Karpas-422 (cell line): ENCODE data around the gene PLEKHG4. TPM values are rescaled to one million over a fixed set of nuclear protein-coding genes. Genes with fewer than 3 reads are reported as not detected.

Source experiments
- DNase-seq: peaks from one replicate; pipeline ENCODE4 v3.0.0-alpha.2; 2015
- H2AFZ ChIP-seq: fragments of 200-600 bp; sonication (generic); 2 replicates; pipeline ENCODE4 v1.6.1; 2014; ENCODE audit warnings: antibody characterized with exemption, low read length, mixed read lengths
- H3K27ac ChIP-seq: fragments of 200-600 bp; sonication (generic); 2 replicates; pipeline ENCODE4 v1.5.1; 2014; ENCODE audit warnings: mild to moderate bottlenecking, low read length, moderate library complexity
- H3K27me3 ChIP-seq: fragments of 200-600 bp; sonication (generic); 2 replicates; pipeline ENCODE4 v1.6.1; 2014; ENCODE audit warnings: low read length, mixed read lengths
- H3K36me3 ChIP-seq: fragments of 200-600 bp; sonication (generic); 2 replicates; pipeline ENCODE4 v1.6.1; 2014; ENCODE audit warnings: low read length, mixed read lengths; ENCODE audit not compliant: insufficient read depth
- H3K4me1 ChIP-seq: fragments of 200-600 bp; sonication (generic); 2 replicates; pipeline ENCODE4 v1.6.1; 2014; ENCODE audit warnings: mild to moderate bottlenecking, low read length, mixed read lengths
- H3K4me2 ChIP-seq: fragments of 200-600 bp; sonication (generic); 2 replicates; pipeline ENCODE4 v1.6.1; 2014; ENCODE audit warnings: low read length, low read depth, mild to moderate bottlenecking; ENCODE audit not compliant: poor library complexity, severe bottlenecking
- H3K4me3 ChIP-seq: fragments of 200-600 bp; sonication (generic); 2 replicates; pipeline ENCODE4 v1.5.1; 2014; ENCODE audit warnings: mild to moderate bottlenecking, antibody characterized with exemption, low read length, mixed read lengths
- H3K79me2 ChIP-seq: fragments of 200-600 bp; sonication (generic); 2 replicates; pipeline ENCODE4 v1.6.1; 2014; ENCODE audit warnings: mild to moderate bottlenecking, low read length, mixed read lengths
- H3K9ac ChIP-seq: fragments of 200-600 bp; sonication (generic); 2 replicates; pipeline ENCODE4 v1.6.0; 2014; ENCODE audit warnings: low read length
- H3K9me2 ChIP-seq: fragments of 200-600 bp; sonication (generic), shearing (Covaris generic); replicated peaks from 2 replicates; pipeline ENCODE4 v1.6.0; 2014; ENCODE audit warnings: mild to moderate bottlenecking, low read length, moderate library complexity; ENCODE audit not compliant: insufficient read depth
- H3K9me3 ChIP-seq: fragments of 300-700, 200-600 bp; sonication (generic); 2 replicates; pipeline ENCODE4 v1.6.1; 2014; ENCODE audit warnings: low read length, mixed read lengths
- H4K20me1 ChIP-seq: fragments of 200-600 bp; sonication (generic); 2 replicates; pipeline ENCODE4 v1.6.1; 2014; ENCODE audit warnings: mild to moderate bottlenecking, antibody characterized with exemption, low read length, low read depth; ENCODE audit not compliant: insufficient read depth
- total RNA-seq: library from RNA; depleted of rRNA; stranded (reverse); fragments of >200 nt; shearing (Covaris generic); gene quantifications from 2 replicates; pipeline ENCODE4 v1.2.3, GENCODE V29; 2014; ENCODE audit warnings: low replicate concordance

PLEKHG4 gene
- total RNA-seq, 1 experiment from 2014 or later, result 0.86 TPM

DNA sequence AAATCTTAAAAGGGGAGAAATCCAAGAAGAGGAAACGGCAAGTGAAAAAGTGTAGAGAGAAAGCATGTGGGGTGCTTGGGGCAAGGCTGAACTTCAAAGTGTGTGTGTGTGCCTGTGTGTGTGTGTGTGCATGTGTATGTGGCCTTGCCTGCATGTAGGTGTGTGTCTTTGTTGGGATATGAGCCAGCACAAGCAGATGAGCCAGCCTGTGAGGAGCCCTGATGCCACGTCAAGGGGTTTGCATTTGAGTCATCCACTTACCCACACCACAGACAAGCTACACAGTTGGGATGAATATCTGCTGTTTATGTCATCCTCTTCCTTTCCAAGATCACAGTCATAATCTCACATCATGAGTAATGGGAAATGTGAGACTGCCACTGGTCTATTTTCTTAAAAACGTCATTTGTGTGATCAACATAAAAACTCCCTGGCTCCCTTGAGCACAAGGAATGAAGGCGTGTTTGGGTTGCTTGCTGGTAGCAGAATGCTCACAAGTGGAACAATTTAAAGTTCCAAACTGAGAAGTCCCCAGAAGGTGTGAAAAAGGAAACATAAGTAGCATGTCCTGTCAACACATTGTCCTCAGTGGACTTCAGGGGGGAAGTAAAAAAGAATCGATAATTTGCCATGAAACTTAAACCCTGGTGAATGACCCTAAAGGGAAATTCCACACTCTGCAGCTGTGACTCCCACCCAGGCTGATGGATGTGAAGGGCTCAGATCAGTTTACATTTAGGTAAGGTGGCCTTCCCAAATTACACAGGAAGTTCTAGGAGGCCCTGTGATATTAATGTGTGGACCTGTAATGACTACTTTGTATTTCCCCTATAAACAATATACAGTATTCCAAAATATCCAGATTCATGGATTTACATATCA, 32.5 kb downstream of the PLEKHG4 start:
- H3K9me2 ChIP-seq, result no peaks in the 10 kb centered on the region
- no peak overlapping the region for H2AFZ ChIP-seq
- no peak overlapping the region for H3K9ac ChIP-seq
- no peak overlapping the region for H3K4me2 ChIP-seq
- DNase-seq, result no peak
- H3K36me3 ChIP-seq, result no peaks in the 10 kb centered on the region
- 0 out of 2 replicates have a peak, but pooled peaks cover 1% of the 10 kb centered on the region for H3K27me3 ChIP-seq
- H3K27ac ChIP-seq, result no peak overlapping the region
- H3K4me1 ChIP-seq, result no peaks in the 10 kb centered on the region
- no peaks in the 10 kb centered on the region for H3K9me3 ChIP-seq
- no peaks in the 10 kb centered on the region for H3K79me2 ChIP-seq
- H3K4me3 ChIP-seq, result no peak overlapping the region
- no peaks in the 10 kb centered on the region for H4K20me1 ChIP-seq

DNA sequence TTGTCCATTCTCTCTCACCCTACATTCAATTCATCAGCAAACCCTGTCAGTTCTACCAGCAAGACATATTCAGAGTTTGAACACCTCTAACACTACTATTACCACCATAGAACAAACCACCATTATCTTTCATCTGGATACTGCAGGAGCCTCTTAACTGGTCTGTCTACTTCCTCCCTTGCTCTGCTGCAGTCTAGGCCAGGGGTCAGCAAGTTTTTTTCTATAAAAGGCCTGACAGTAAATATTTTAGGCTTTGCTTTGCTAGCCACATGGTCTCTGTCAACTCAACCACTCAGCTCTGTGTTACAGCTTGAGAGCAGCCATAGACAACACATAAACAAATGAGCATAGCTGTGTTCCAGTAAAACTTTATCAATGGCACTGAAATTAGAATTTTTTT, 33.4 kb downstream of the PLEKHG4 start:
- Histone ChIP-seq H4K20me1 (no peaks in the 10 kb centered on the region), H2AFZ (no peak overlapping the region), H3K27ac (no peak overlapping the region), H3K9ac (no peak overlapping the region), H3K4me1 (no peaks in the 10 kb centered on the region), H3K4me2 (no peak overlapping the region), H3K9me2 (no peaks in the 10 kb centered on the region), H3K9me3 (no peaks in the 10 kb centered on the region), H3K27me3 (no peaks in the 10 kb centered on the region), H3K79me2 (no peaks in the 10 kb centered on the region), H3K36me3 (no peaks in the 10 kb centered on the region), H3K4me3 (no peak overlapping the region)
- DNase-seq, result no peak

DNA sequence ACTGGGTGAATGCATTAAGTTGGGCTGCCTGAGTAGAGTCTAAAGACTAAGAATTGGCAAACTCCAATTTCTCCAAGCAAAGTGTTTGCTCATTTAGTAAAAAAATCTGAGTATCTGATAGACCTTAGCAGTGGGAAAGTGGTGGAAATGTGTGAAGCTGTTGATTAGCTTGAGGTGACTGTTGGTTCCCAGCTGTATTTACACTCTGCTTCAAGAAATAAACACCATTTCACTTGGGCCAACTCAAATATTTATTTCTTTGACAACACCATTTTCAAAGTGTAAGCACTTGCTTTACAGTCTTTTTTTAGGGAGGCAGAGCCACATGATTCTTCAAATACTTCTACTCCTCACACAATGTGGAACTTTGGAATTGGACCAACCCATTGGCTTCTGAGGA, 38.5 kb downstream of the PLEKHG4 start:
- H3K4me2 ChIP-seq, result no peak overlapping the region
- DNase-seq, result no peak

DNA sequence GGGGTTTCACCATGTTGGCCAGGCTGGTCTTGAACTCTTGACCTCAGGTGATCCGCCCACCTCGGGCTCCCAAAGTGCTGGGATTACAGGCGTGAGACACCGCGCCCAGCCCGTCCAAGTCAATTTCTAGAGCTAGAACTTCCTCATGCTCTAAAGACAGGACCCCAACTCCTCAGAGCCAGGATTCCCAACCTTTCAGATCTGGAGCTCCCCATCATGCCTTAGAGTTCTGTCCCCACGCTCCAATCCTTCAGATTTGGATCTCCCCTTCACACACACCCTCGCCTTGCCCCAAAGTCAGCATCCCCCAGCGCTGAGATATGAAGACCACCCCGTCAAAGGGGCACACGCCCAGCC, 46.8 kb downstream of the PLEKHG4 start:
- Histone ChIP-seq H2AFZ (no peak overlapping the region), H3K4me3 (no peak overlapping the region), H3K9me3 (no peaks in the 10 kb centered on the region), H3K36me3 (no peaks in the 10 kb centered on the region), H3K9me2 (no peaks in the 10 kb centered on the region), H3K79me2 (no peaks in the 10 kb centered on the region), H3K4me2 (no peak overlapping the region), H3K27me3 (no peaks in the 10 kb centered on the region), H3K4me1 (peaks cover 6% of the 10 kb centered on the region), H4K20me1 (no peaks in the 10 kb centered on the region), H3K27ac (no peak overlapping the region), H3K9ac (no peak overlapping the region)
- no peak for DNase-seq

More for the DNA sequence above, 38.5 kb downstream of the PLEKHG4 start:
- Histone ChIP-seq H3K27ac (no peak overlapping the region), H4K20me1 (no peaks in the 10 kb centered on the region), H3K79me2 (no peaks in the 10 kb centered on the region), H3K9me2 (no peaks in the 10 kb centered on the region), H3K9me3 (no peaks in the 10 kb centered on the region), H3K36me3 (no peaks in the 10 kb centered on the region), H3K4me3 (no peak overlapping the region), H3K4me1 (no peaks in the 10 kb centered on the region), H2AFZ (no peak overlapping the region), H3K27me3 (no peaks in the 10 kb centered on the region), H3K9ac (no peak overlapping the region)

DNA sequence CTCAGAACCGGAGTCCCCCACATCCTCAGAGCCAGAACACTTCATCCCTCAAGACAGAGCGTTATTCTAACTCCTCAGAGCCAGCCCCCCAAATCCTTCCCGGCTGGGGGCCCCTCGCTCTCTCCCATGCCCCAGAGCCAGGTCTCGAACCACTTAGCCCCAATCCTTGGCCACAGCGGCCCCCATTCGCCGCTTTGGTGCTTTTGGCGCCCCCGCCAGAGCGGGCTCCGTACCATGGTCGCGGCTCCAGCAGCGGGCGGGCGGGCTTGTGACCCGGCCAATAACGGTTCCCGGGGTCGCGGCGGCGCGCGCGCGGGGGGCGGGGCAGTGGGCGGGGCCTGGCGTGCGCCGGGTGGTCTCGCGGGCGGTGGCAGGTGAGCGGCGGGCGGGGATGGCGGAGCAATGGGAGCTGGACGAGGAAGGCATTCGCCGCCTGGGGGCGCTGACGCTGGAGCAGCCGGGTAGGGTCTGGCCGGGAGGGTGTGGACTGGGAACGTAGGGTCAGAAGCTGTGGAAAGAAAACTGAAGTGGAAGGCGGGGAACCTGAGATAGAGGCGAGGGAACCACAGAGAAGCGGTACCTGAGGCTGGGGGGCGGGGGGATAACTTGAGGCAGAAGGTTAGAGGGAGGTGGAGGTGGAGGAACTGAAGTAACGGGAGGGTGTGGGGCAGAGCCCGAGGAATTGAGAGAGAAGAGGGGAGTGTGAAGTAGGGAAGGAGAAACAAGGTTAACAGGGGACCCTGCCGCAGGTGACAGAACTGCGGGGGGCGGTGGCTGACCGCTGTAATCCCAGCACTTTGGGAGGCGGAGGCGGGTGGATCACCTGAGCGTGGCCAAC, 47.4 kb downstream of the PLEKHG4 start, which contains the start of the genes KCTD19 and LRRC36:
Gene KCTD19, minus strand, starts transcription at position 270 of the 838 bp plus-strand sequence. Its CDS starts 34 bp downstream, at position 236.
Gene LRRC36, plus strand, starts transcription at position 344 of the 838 bp plus-strand sequence. Its CDS starts 48 bp downstream, at position 392.
- no peak within 1 kb of the TSS for H3K27ac ChIP-seq
- no peak within 1 kb of the TSS for H3K4me3 ChIP-seq
- H3K9me3 ChIP-seq, result no peaks in the 10 kb centered on the region
- no peak within 1 kb of the TSS for H2AFZ ChIP-seq
- H3K4me1 ChIP-seq, result peaks cover 6% of the 10 kb centered on the region
- no peaks in the 10 kb centered on the region for H3K27me3 ChIP-seq
- H3K9ac ChIP-seq, result no peak within 1 kb of the TSS
- no peaks in the 10 kb centered on the region for H3K79me2 ChIP-seq
- H3K9me2 ChIP-seq, result no peaks in the 10 kb centered on the region
- no peaks in the 10 kb centered on the region for H4K20me1 ChIP-seq
- no peak within 1 kb of the TSS for H3K4me2 ChIP-seq
- no peaks in the 10 kb centered on the region for H3K36me3 ChIP-seq
- no peak for DNase-seq

DNA sequence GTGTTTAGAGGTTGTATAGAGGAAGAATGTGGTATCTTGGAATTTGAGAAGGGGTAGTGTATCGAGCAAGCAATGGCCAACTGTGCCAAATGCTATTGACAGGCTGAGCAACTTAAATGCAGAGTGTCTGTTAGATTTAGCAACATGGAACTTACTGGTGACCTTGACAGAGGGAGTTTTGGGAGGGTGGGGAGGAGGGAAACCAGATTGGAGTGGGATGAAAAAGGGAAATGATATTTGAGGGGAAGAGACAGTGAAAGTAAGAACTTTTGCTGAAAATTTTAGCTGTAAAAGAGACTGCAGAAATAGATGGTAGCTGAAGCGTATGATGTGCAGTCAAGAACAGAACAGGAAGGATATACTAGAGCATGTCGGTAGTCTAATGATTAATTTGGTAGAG, 48.4 kb downstream of the PLEKHG4 start:
- no peak overlapping the region for H2AFZ ChIP-seq
- DNase-seq, result no peak
- no peaks in the 10 kb centered on the region for H3K36me3 ChIP-seq
- no peaks in the 10 kb centered on the region for H3K9me3 ChIP-seq
- H3K79me2 ChIP-seq, result no peaks in the 10 kb centered on the region
- H3K27me3 ChIP-seq, result no peaks in the 10 kb centered on the region
- no peak overlapping the region for H3K27ac ChIP-seq
- no peaks in the 10 kb centered on the region for H4K20me1 ChIP-seq
- H3K4me1 ChIP-seq, result peaks cover 6% of the 10 kb centered on the region
- H3K9ac ChIP-seq, result no peak overlapping the region
- no peak overlapping the region for H3K4me2 ChIP-seq
- no peak overlapping the region for H3K4me3 ChIP-seq
- H3K9me2 ChIP-seq, result no peaks in the 10 kb centered on the region

DNA sequence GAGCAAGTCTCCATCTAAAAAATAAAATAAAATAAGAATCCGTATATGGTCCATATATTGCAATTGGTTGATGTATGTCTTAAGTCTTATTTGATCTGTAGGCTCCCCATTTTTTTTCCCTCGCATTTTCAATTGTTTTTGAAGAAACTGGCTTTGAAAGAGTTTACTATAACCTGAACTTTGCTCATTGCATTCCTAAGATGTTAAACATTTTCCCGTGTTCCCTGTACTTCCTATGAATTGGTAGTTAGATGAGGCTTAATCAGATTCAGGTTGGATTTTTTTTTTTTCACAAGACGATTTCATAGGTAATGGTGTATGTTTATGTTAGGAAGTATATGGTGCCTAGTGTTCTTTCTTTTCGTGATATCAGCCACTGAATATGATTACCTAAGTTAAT, 50.6 kb downstream of the PLEKHG4 start:
- Histone ChIP-seq H3K4me3 (no peak overlapping the region), H3K9me2 (no peaks in the 10 kb centered on the region), H2AFZ (no peak overlapping the region), H3K9me3 (no peaks in the 10 kb centered on the region), H3K36me3 (no peaks in the 10 kb centered on the region), H4K20me1 (no peaks in the 10 kb centered on the region), H3K9ac (no peak overlapping the region), H3K27me3 (no peaks in the 10 kb centered on the region), H3K27ac (no peak overlapping the region), H3K79me2 (no peaks in the 10 kb centered on the region), H3K4me1 (peaks cover 2% of the 10 kb centered on the region; the same call in 1 of the 2 replicates), H3K4me2 (no peak overlapping the region)
- no peak for DNase-seq

DNA sequence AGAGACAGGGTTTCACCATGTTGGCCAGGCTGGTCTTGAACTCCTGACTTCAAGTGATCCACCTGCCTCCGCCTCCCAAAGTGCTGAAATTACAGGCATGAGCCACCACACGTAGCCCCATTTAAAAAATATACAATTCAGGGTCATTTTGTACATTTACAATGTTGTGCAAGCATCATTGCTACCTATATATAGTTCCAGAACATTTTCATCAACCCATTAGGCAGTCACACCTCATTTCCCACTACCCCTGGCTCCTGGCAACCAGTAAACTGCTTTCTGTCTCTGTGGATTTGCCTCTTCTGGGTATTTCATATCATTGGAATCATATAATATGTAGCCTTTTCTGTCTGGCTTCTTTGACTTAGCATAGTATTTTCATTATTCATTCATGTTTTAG, 54.0 kb downstream of the PLEKHG4 start:
- H3K4me1 ChIP-seq, result 0 out of 2 replicates have a peak, but pooled peaks cover 2% of the 10 kb centered on the region
- no peaks in the 10 kb centered on the region for H4K20me1 ChIP-seq
- H3K4me2 ChIP-seq, result no peak overlapping the region
- no peak for DNase-seq
- no peak overlapping the region for H3K4me3 ChIP-seq
- no peaks in the 10 kb centered on the region for H3K36me3 ChIP-seq
- no peaks in the 10 kb centered on the region for H3K9me2 ChIP-seq
- H3K9ac ChIP-seq, result no peak overlapping the region
- no peaks in the 10 kb centered on the region for H3K9me3 ChIP-seq
- no peaks in the 10 kb centered on the region for H3K27me3 ChIP-seq
- H2AFZ ChIP-seq, result no peak overlapping the region
- H3K27ac ChIP-seq, result no peak overlapping the region
- H3K79me2 ChIP-seq, result no peaks in the 10 kb centered on the region
